D341Med (cell line): ENCODE results near the gene HECW1.

Experiments
- DNase-seq: peaks from one replicate; pipeline ENCODE4 v3.0.0; 2012; ENCODE audit warnings: low spot score

The HECW1 gene

DNA sequence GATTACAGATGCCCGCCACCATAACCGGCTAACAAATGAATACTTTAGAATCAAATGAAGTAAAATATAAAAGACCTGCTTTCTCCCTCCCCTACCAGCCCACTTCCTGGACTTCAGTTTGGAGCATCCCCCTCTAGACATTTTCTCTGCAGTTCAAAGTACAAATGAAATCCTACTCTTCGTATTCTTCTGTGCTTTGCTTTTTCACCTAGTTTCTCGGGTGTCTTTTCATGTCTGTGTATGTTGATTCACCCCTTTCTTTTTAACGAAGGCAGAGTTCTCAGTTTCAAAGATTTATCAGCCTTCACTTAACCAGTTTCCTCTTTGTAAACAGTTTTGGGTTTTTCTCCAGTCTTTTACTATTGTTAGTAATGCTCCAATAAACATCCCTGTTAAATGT, 324.6 kb downstream of the HECW1 start:
- DNase-seq, result no peak

DNA sequence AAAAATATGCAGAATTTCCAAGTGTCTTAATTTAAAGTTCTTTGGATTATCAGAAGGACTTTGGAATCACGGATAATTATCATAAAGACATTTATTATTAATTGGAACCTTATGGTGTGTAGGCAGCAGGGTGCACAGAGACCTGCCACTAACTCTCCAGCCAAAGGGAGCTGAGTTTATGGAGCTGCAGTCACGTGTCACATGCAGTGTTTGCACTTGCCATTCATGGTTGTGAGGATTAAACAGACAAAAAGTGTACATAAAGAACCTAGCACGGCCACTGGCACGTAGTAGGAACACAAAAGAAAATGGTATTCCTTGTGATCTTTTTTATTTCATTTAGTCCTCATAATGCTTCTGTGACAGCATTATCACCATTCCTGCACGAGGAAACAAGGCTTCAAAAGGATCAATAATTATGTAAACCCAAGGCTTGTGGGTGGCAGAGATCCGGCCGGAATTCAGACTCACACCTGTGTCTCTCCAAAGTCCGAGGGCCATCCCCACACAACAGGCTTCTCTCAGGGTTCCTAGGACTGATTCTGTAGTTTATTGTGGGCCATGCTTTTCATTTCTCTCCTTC, 326.5 kb downstream of the HECW1 start:
- no peak for DNase-seq

DNA sequence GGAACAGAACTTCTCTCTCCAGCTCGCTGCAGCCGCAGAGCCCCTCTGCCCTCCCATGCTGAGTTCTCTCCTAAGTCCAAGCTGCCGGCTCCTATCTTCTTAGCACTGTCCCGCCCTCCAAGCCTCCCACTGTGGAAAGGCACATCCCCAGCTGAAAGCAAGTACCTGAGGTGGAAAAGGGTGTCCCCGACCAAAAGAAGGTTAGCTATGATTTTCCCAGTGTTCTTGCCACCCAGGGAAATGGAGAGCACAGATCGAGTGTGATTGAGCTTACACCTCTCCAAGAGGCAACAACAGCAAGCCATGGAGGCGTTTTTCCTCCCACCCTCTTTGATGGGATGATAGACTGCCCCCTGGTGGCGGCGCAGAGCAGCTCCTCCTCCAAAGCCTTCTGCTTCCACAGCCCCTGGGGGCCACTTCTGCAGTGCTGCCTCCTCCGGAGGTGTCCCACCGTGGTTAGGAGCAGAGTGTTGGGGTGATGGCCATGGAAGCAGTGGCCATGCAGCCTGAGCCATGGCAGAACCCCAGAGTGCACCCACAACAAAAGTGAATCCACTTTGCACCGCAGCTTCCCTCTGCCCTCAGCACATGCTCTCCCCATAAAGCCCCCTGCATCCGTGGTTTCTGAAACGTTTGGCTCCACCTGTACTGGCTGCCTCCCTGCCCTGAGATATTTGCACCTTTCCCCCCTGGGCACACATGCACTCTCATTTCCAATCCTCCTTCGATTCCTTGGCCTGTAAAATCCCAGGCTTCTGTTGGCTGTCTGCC, 327.4 kb downstream of the HECW1 start:
- DNase-seq, result peak; percentile 82

DNA sequence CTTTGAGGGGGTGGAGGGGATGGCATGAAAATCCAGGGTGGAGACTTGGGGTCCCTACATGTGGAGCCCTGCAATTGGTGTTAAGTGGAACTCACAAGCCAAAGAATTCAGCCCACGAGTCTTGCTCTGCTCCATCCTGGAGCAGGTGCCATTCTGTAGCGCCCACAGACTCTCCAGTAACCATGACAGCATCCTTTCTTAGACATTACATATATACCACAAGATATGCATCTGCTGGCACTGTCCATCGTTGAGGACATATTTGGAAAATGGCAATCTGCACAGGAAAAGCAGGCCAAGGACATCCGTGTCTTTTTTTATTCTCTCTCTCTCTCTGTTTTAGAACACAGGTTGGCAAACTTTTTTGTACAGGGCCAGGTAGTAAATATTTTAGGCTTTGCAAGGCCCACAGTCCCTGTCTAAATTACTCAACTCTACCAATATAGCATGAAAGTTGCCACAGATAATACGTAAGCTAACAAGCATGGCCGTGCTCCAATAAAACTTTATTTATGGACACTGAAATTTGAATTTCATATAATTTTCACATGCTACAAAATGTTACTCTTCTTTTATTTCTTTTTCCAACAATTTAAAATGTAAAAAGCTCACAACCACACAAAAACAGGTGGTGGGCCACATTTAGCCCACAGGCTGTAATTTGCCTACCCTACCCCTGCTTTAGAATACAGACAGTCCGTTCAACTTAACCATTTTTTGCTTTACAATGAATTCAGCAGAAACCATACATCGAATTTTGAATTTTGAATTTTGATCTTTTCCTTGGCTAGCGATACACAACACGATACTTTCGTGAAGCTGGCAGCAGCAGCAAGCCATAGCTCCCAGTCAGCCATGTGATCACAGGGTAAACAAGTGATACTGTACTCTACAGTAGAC, 329.0 kb downstream of the HECW1 start:
- DNase-seq, result no peak

- no peak for DNase-seq
These were observed 330.9 kb downstream of the HECW1 start for GRCh38 chr7:43443381-43443780.

GRCh38 chr7:43444711-43445578, 332.5 kb downstream of the HECW1 start:
- no peak for DNase-seq

DNA sequence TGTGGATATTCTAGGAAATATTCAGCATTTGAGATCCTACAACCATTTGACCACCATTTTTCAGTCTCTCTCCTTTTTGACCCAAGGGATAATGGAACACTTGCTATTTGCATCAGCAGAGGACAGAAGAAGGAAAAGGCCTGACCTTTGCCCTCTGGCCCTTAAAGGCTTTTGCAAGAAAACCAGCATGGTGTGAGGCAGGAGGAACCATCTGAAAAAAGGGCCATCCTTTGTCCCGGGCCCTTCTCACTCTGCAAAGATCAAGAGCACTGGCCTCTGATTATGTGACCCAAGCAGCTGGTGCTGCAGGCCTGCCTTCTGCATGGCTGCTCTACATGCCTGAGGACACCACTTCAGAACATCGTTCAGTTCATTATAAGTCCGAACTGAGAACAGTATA, 337.1 kb downstream of the HECW1 start:
- no peak for DNase-seq

- DNase-seq, result no peak
These were observed 338.4 kb downstream of the HECW1 start for GRCh38 chr7:43450894-43451293.

DNA sequence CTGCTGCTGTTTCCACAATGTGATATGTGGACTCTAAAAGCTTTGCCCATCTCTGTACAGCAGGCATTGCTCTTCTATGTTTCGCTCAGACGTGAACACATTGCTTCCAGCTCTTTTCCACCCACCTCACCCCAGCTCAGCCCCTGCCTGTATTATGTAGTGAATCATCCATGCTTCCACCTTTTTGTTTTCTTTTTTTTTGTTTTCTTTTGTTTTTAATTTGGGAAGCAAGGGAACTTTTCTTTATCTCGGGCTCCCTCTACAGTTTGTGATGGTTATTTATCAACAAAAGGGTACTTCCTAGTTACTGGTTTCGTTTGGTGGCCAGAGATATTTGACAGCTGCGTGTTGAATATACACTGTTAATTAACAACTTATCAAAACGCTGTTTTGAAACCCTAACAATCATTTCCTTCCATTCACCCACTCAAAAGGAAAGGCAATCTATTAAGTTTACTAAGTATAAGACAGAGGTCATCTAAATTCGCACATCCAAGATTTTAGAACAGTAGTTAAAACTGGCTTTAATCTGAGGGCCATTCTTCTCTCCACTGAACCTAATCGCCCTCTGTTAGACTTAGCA, 342.6 kb downstream of the HECW1 start:
- DNase-seq, result peak; percentile 34

DNA sequence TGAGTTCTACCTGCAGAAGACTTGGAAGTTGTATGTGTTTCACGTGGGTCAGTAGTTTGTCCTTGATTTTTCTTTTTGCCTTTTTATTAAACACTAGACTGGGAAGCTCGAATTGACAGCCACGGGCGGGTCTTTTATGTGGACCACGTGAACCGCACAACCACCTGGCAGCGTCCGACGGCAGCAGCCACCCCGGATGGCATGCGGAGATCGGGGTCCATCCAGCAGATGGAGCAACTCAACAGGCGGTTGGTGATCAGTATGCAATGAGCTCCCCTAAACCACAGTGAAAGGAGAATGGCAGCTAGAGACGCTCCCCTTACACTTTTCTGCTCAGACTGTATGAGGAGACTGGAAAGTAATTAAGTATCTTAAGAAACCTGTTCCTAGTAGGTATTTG, 343.8 kb downstream of the HECW1 start:
- DNase-seq, result no peak

- DNase-seq, result no peak
These were observed 346.0 kb downstream of the HECW1 start for GRCh38 chr7:43458330-43459018.

GRCh38 chr7:43459019-43459337, 346.5 kb downstream of the HECW1 start:
- DNase-seq, result no peak

DNA sequence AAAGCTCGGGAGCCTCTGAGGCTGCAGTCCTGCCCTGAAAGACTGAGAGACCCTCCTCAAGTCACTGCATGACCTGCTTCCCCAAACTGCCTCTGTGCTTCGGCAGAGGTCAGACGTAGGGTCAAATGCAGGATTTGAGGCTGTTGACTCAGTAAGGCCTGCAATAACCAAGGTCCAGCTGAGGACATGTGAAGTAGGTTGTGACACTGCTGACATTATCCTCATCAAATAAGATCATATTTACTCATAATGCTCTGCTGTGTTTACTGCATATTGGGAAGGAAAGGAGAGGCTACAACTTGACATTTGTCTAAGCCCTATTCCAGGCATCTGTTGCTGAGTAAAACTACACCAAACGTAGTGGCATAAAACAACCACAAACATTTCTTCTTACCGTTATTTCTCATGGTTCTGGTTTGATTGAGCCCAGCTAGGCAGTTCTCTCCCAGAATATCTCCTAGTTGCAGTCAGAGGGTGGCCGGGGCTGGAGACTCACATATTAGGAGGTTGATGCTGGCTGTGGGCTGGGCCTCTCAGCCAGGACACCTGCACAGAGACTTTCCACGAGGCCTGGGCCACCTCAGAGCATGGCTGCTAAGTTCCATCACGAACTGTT, 348.4 kb downstream of the HECW1 start:
- DNase-seq, result no peak

- DNase-seq, result no peak
These were observed 349.0 kb downstream of the HECW1 start for GRCh38 chr7:43461349-43462024.

GRCh38 chr7:43462836-43463235, 350.4 kb downstream of the HECW1 start:
- DNase-seq, result no peak

DNA sequence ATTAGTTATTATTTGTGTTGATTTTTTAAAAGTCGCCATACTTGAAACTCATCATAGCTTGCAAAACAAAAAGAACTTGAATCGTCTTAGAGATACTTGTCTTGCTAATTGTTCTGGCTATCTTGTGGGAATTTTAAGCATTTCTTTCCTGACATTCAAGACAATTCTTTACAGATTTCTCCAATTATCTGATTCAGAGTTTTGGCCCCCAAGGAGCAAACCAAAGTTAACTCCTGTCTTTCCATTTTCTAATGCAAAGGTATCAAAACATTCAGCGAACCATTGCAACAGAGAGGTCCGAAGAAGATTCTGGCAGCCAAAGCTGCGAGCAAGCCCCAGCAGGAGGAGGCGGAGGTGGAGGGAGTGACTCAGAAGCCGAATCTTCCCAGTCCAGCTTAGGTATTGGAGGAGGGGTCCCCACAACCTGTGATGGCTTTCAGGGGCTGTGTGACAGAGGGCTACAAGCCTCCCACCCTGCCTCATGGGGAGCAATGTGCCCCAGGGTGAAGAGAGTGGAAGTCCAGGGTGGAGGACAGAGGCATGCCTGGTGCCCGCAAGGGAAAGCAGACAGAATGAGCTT, 351.0 kb downstream of the HECW1 start:
- no peak for DNase-seq

DNA sequence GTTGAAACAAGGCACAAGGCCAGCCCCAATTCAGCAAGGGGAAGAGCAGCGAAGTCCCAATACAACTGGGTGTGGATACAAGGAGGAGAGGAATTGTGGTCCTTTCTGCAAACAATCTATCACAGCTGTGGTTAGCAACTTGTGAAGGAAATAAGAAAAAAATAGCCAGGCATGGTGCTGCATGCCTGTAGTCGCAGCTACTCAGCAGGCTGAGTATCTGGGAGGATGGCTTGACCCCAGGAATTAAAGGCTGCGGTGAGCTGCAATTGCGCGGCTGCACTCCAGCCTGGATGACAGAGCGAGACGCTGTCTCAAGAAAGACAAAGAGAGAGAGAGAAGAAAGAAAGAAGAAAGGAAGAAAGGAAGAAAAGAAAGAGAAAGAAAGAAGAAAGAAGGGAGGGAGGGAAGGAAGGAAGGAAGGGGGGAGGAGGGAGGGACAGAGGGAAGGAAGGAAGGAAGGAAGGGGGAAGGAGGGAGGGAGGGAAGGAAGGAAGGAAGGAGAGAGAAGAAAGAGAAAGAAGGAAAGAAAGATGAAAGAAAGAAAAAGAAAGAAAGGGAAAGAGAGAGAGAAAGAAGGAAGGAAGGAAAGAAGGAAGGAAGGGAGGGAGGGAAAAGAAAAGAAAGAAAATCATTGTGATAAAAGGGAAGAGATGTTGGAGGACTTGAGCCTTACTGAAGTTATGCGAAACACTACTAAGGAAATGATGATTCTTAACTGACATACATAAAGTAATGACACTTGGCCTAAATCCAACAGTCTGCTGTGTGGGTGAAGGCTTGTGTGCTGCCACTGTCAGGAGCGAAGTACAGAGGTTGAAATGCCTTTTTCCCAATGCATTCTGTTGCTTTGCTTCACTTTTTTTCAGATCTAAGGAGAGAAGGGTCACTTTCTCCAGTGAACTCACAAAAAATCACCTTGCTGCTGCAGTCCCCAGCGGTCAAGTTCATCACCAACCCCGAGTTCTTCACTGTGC, 353.4 kb downstream of the HECW1 start:
- DNase-seq, result no peak

- no peak for DNase-seq
These were observed 355.0 kb downstream of the HECW1 start for GRCh38 chr7:43467406-43467805.

DNA sequence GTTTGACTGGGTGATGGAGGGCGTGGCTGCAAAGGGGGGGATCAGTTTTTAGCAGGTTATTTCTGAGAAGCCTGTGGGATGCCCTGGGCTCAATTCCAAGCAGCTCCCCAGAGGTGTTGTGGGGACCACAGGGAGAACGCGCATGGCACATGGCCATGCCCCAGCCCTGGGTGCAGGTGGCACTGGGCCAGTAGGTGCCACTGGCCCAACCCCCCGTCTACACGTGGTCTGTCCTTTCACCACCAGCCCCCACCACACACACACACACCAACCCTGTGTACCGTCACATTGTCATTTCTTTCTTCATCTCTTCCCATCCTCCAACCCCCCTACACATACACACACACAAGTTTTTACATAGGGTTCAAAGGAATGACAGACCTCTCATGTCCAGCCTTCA, 355.4 kb downstream of the HECW1 start:
- DNase-seq, result no peak
